CD4-positive, alpha-beta T cell (primary cell): Measurements from ENCODE around the gene FCAR. TPM values are rescaled to one million over a fixed set of nuclear protein-coding genes. Genes with fewer than 3 reads are reported as not detected.
"Not testable (repeated sequence)": the region's sequence is repeated elsewhere in the genome, so short reads cannot be mapped to it uniquely, and the experiment has no call there.

Experiments
- ATAC-seq: fragments of 200-7000 bp; cut with Tn5 transposase; one replicate; pipeline ENCODE4 v1.10.0; 2022; ENCODE audit warnings: mild to moderate bottlenecking; ENCODE audit not compliant: poor library complexity
- CTCF ChIA-PET: fragments of 350-600 bp; sonication (Branson Sonifier 250); formaldehyde crosslinking; loops from one replicate; lab custom pipeline; 2021; ENCODE audit warnings: antibody characterized with exemption, inconsistent platforms; lab: Charles Lee
- POLR2A ChIA-PET: fragments of 350-600 bp; sonication (Branson Sonifier 250); formaldehyde crosslinking; loops from one replicate; lab custom pipeline; 2021; ENCODE audit warnings: antibody characterized with exemption, inconsistent platforms; lab: Charles Lee
- DNase-seq, 14 experiments: peaks; one replicate each; pipeline ENCODE4 v3.0.0-alpha.2; 2013 to 2020; ENCODE audit warnings: mixed read lengths in 2 of 14
- H3K27ac ChIP-seq, 2 donors: one replicate each; pipeline versions ENCODE4 v1.5.1 to v1.7.0; 2013; ENCODE audit warnings: low read length in 2 of 2, low read depth in 1 of 2, mild to moderate bottlenecking in 1 of 2
- H3K27me3 ChIP-seq, 2 experiments: 1 replicate in 1 of 2; 2 replicates in 1 of 2; pipeline versions ENCODE4 v1.6.1 to v1.7.0; 2013; ENCODE audit warnings: low read length in 2 of 2, control low read depth in 1 of 2, mild to moderate bottlenecking in 1 of 2, moderate library complexity in 1 of 2; ENCODE audit not compliant: insufficient read depth in 2 of 2, control insufficient read depth in 1 of 2
- H3K36me3 ChIP-seq: one replicate; pipeline ENCODE4 v1.6.1; 2013; ENCODE audit warnings: low read length, control low read depth; ENCODE audit not compliant: insufficient read depth
- H3K4me1 ChIP-seq: one replicate; pipeline ENCODE4 v1.6.1; 2013; ENCODE audit warnings: low read length, control low read depth; ENCODE audit not compliant: insufficient read depth
- H3K4me3 ChIP-seq: one replicate; pipeline ENCODE4 v1.5.1; 2013; ENCODE audit warnings: mild to moderate bottlenecking, low read length, moderate library complexity
- H3K9me3 ChIP-seq, 2 experiments: 1 replicate in 1 of 2; 2 replicates in 1 of 2; pipeline versions ENCODE4 v1.6.1 to v1.7.0; 2013; ENCODE audit warnings: low read length in 2 of 2, mild to moderate bottlenecking in 2 of 2, control low read depth in 1 of 2, moderate library complexity in 1 of 2; ENCODE audit not compliant: control insufficient read depth in 1 of 2, insufficient read depth in 1 of 2
- H3K27ac Mint-ChIP-seq: one replicate; pipeline ENCODE4 v1.8.0; 2020; ENCODE audit warnings: mixed read lengths
- H3K27me3 Mint-ChIP-seq: one replicate; pipeline ENCODE4 v1.8.0; 2021; ENCODE audit warnings: mixed read lengths
- H3K36me3 Mint-ChIP-seq: one replicate; pipeline ENCODE4 v1.8.0; 2021; ENCODE audit warnings: low read depth, mixed read lengths
- H3K4me1 Mint-ChIP-seq: one replicate; pipeline ENCODE4 v1.8.0; 2021; ENCODE audit warnings: low read depth, mixed read lengths
- H3K4me3 Mint-ChIP-seq: one replicate; pipeline ENCODE4 v1.8.0; 2020; ENCODE audit warnings: mild to moderate bottlenecking, mixed read lengths
- H3K9me3 Mint-ChIP-seq: one replicate; pipeline ENCODE4 v1.8.0; 2020; ENCODE audit warnings: mixed read lengths
- intact Hi-C, 2 experiments: fragments of 100-400 bp; cut with DNase I in 1 of 2; cut with micrococcal nuclease in 1 of 2; formaldehyde crosslinking; loops; one replicate each; pipeline versions ENCODE4 v1.15.1 to v1.9.0; 2023 to 2025; cut with DNase I, micrococcal nuclease
- total RNA-seq, 174 experiments: library from RNA in 2 of 174; stranded (reverse) in 2 of 174; gene quantifications; one replicate each; pipeline ENCODE4 v1.2.3 and lab custom pipeline; 2021 to 2026
- TF ChIP-seq, protein P1 (sequence below): fragments of 200-600 bp; IDR thresholded peaks from one replicate; pipeline ENCODE4 v1.8.0; 2022; ENCODE audit warnings: antibody characterized with exemption, mild to moderate bottlenecking

FCAR gene
- total RNA-seq, 2 experiments from 2014 or later, result 0.96 to 1.4 TPM

DNA sequence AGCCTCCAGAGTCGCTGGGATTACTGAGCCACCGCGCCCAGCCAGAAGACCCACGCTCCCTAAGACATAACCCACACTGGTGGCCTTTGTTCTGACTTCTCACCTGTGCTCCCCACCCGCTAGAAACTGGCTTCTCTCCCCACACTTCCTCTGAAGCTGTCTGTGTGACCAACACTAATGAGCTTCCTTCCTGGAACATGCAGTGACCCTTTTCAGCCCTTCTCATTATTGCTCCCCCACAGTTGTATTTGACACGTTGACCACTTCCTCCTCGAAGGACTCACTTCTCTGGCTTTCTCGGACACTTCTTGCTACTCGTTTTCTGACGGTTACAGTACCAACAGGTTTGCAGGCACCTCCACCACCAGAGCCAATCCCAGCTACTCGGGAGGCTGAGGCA, 42.8 kb downstream of the FCAR start:
- no peaks in the 10 kb centered on the region for H3K4me1 Mint-ChIP-seq
- H3K27ac Mint-ChIP-seq, result no peak overlapping the region
- H3K4me1 ChIP-seq, result no peaks in the 10 kb centered on the region
- TF ChIP-seq, protein P1, sequence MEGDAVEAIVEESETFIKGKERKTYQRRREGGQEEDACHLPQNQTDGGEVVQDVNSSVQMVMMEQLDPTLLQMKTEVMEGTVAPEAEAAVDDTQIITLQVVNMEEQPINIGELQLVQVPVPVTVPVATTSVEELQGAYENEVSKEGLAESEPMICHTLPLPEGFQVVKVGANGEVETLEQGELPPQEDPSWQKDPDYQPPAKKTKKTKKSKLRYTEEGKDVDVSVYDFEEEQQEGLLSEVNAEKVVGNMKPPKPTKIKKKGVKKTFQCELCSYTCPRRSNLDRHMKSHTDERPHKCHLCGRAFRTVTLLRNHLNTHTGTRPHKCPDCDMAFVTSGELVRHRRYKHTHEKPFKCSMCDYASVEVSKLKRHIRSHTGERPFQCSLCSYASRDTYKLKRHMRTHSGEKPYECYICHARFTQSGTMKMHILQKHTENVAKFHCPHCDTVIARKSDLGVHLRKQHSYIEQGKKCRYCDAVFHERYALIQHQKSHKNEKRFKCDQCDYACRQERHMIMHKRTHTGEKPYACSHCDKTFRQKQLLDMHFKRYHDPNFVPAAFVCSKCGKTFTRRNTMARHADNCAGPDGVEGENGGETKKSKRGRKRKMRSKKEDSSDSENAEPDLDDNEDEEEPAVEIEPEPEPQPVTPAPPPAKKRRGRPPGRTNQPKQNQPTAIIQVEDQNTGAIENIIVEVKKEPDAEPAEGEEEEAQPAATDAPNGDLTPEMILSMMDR, result no peak
- no peak overlapping the region for H3K4me3 ChIP-seq
- H3K9me3 Mint-ChIP-seq, result no peaks in the 10 kb centered on the region
- peaks cover 0 to 16% of the 10 kb centered on the region in 2 experiments for H3K9me3 ChIP-seq
- ChIA-PET CTCF (no interaction called here), POLR2A (no interaction called here)
- intact Hi-C loops, result no loop called here
- H3K27me3 ChIP-seq, result peaks cover 4% of the 10 kb centered on the region in 2 experiments
- ATAC-seq (no peak), DNase-seq (peak in 1 of 14 experiments; percentile 17)
- H3K27ac ChIP-seq, result no peak overlapping the region
- H3K36me3 Mint-ChIP-seq, result no peaks in the 10 kb centered on the region
- no peak overlapping the region for H3K4me3 Mint-ChIP-seq
- H3K36me3 ChIP-seq, result no peaks in the 10 kb centered on the region
- H3K27me3 Mint-ChIP-seq, result peaks cover 41% of the 10 kb centered on the region

DNA sequence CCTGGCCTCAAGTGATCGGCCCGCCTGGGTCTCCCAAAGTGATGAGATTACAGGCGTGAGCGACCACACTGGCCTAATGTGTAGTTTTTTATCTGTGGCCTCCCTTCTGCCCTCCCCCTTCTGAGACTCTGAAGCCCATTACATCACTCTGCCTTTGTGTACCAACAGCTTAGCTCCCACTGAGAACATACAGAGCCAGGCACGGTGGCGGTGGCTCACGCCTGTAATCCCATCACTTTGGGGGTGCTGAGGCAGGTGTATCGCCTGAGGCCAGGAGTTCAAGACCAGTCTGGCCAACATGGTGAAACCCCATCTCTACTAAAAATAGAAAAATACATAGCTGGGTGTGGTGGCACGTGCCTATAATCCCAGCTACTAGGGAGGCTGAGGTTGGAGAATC, 44.5 kb downstream of the FCAR start:
- H3K27ac Mint-ChIP-seq, result no peak overlapping the region
- peaks cover 45% of the 10 kb centered on the region for H3K27me3 Mint-ChIP-seq
- TF ChIP-seq, protein P1, result no peak
- no peak for DNase-seq
- H3K4me1 ChIP-seq, result no peaks in the 10 kb centered on the region
- intact Hi-C loops, result no loop called here
- peaks cover 4% of the 10 kb centered on the region in 2 experiments for H3K27me3 ChIP-seq
- H3K36me3 ChIP-seq, result no peaks in the 10 kb centered on the region
- H3K36me3 Mint-ChIP-seq, result no peaks in the 10 kb centered on the region
- H3K9me3 Mint-ChIP-seq, result no peaks in the 10 kb centered on the region
- H3K4me3 ChIP-seq, result no peak overlapping the region
- ChIA-PET CTCF (interaction anchor here (0.7 kb wide), 1 partner anchor 535 kb away, joined by 3 read pairs; no protein-coding TSS in a partner anchor), POLR2A (interaction anchor here (0.7 kb wide), 1 partner anchor 16 kb away, joined by 3 read pairs; no protein-coding TSS in a partner anchor)
- H3K4me1 Mint-ChIP-seq, result no peaks in the 10 kb centered on the region
- no peak overlapping the region for H3K27ac ChIP-seq
- H3K9me3 ChIP-seq, result peaks cover 0 to 11% of the 10 kb centered on the region in 2 experiments
- no peak for ATAC-seq
- no peak overlapping the region for H3K4me3 Mint-ChIP-seq

DNA sequence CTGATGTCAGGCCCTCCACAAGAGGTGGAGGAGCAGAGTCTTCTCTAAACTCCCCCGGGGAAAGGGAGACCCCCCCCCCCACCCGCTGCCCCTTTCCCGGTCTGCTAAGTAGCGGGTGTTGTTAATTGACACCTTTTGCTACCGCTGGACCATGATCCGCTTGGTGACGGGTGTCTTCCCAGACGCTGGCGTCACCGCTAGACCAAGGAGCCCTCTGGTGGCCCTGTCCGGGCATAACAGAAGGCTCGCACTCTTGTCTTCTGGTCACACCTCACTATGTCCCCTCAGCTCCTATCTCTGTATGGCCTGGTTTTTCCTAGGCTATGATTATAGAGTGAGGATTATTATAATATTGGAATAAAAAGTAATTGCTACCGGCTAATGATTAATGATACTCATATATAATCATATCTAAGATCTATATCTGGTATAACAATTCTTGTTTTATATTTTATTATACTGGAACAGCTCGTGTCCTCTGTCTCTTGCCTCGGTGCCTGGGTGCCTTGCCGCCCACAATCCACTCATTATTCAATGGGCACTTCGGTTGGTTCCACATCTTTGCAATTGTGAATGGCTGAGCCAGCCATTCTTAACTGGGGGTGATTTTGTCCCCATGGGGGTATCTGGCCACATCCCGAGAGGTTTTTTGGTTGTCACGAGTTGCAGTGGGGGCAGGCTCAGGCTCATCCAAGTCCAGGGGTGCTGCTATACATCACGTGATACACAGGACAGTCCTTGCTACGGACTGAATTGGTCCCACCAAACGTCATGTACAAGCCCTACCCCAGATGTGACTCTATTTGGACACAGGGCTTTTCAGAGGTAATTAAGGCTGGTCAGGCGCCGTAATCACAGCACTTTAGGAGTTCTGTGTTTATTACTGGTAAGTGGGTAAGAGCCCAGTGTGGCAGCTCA, 45.9 kb downstream of the FCAR start:
- CTCF ChIA-PET, H3K4me1 Mint-ChIP-seq, H3K27ac Mint-ChIP-seq, ATAC-seq, intact Hi-C loops, H3K27ac ChIP-seq, H3K4me3 Mint-ChIP-seq, H3K36me3 ChIP-seq, POLR2A ChIA-PET, H3K4me1 ChIP-seq, H3K9me3 Mint-ChIP-seq, H3K27me3 ChIP-seq, H3K36me3 Mint-ChIP-seq, H3K4me3 ChIP-seq: not testable (repeated sequence)
- peaks cover 0 to 20% of the 10 kb centered on the region in 2 experiments for H3K9me3 ChIP-seq
- DNase-seq, result peak in 1 of 14 experiments; percentile 11
- peaks cover 45% of the 10 kb centered on the region for H3K27me3 Mint-ChIP-seq
